Right lobe of liver (tissue), 6 donors: ENCODE data around the gene ROR2. TPM values are rescaled to one million over a fixed set of nuclear protein-coding genes. Genes with fewer than 3 reads are reported as not detected.

Experiments
- ATAC-seq, 4 donors: fragments of 200-7000 bp; cut with Tn5 transposase; one replicate each; pipeline ENCODE4 v1.9.1; 2020; ENCODE audit warnings: mild to moderate bottlenecking in 4 of 4, moderate library complexity in 4 of 4
- DNase-seq, 3 donors: peaks; one replicate each; pipeline ENCODE4 v3.0.0-alpha.2; 2020
- H3K27ac ChIP-seq, 3 donors: fragments of 200-600 bp; one replicate each; pipeline ENCODE4 v1.8.0; 2022
- H3K27me3 ChIP-seq, 2 donors: fragments of 200-600 bp; one replicate each; pipeline ENCODE4 v1.8.0; 2022
- H3K36me3 ChIP-seq, 4 donors: fragments of 200-600 bp; sonication (generic) in 1 of 4; one replicate each; pipeline versions ENCODE4 v1.5.1 to v1.8.0; 2017 to 2022; ENCODE audit warnings: control low read depth in 1 of 4
- H3K4me1 ChIP-seq, 4 donors: fragments of 200-600 bp; sonication (generic) in 1 of 4; one replicate each; pipeline versions ENCODE4 v1.5.1 to v1.8.0; 2017 to 2022; ENCODE audit warnings: control low read depth in 1 of 4
- H3K4me3 ChIP-seq, 3 donors: fragments of 200-600 bp; one replicate each; pipeline ENCODE4 v1.8.0; 2022
- H3K9me3 ChIP-seq, 4 donors: fragments of 200-600 bp; sonication (generic) in 1 of 4; one replicate each; pipeline versions ENCODE4 v1.5.1 to v1.8.0; 2017 to 2022; ENCODE audit warnings: control low read depth in 1 of 4
- CTCF ChIP-seq, 4 donors: fragments of 200-600 bp in 3 of 4; fragments of 450-650 bp in 1 of 4; IDR thresholded peaks; one replicate each; pipeline versions ENCODE4 v1.5.1 to v1.8.0; 2016 to 2022; ENCODE audit warnings: antibody characterized with exemption in 4 of 4, mild to moderate bottlenecking in 2 of 4
- POLR2A ChIP-seq: fragments of 450-650 bp; IDR thresholded peaks from one replicate; pipeline ENCODE4 v1.6.1; 2017; ENCODE audit warnings: antibody characterized with exemption, mild to moderate bottlenecking
- WGBS: methylation state at CpG from one replicate; pipeline ENCODE4 v1.1.6; 2018; ENCODE audit warnings: low coverage, low lambda C conversion rate; ENCODE audit not compliant: insufficient coverage; ENCODE audit errors: missing lambda C conversion rate; 5-methylcytosine and 5-hydroxymethylcytosine counted together
- intact Hi-C, 2 donors: fragments of 100-400 bp; cut with DNase I; formaldehyde crosslinking; loops; one replicate each; pipeline versions ENCODE4 v1.11.2 to v1.14.1; 2022
- total RNA-seq, 6 experiments: library from RNA; depleted of rRNA in 2 of 6; stranded (reverse); fragments of >200 nt in 2 of 6; fragmentation: NEBNext Ultra II Directional in 3 of 6; extraction: Animal tissue kit (Norgen Biotek cat#: 25700) in 3 of 6; gene quantifications; one replicate each; pipeline versions ENCODE4 v1.1.0 to v1.2.4, GENCODE V29; 2016 to 2023
- donor health status: DM: no; HTN: yes; CAD: no.
- donor health status: DM: no; HTN: no; CAD: no.
- donor health status: DM: no; HTN: no; CAD: no.
- donor health status: DM: no; HTN: yes; CAD: no.
- donor health status: DM: no; HTN: yes; CAD: no.

The ROR2 gene
- total RNA-seq, 6 experiments from 2014 or later: 0.12 to 1.2 (median 0.49) TPM; not detected in 1

- no peak for TF ChIP-seq POLR2A
- TF ChIP-seq CTCF (IDR thresholded peaks at IDR 0.05): no peak
- ATAC-seq (no peak), DNase-seq (peak in 1 of 3 donors; percentile 7)
- Histone ChIP-seq H3K36me3 (no peaks in the 10 kb centered on the region), H3K4me1 (no peaks in the 10 kb centered on the region), H3K4me3 (no peak overlapping the region), H3K27me3 (no peaks in the 10 kb centered on the region), H3K9me3 (no peaks in the 10 kb centered on the region), H3K27ac (no peak overlapping the region)
- 78% methylated on average over 5 of the region's 8 CpGs for WGBS
- intact Hi-C loops: no loop called here
Measured at GRCh38 chr9:91807643-91808246, 142.3 kb downstream of the ROR2 start.

GRCh38 chr9:91805031-91805430, 145.0 kb downstream of the ROR2 start:
- WGBS: 67% methylated on average over 3 of the region's 5 CpGs
- Histone ChIP-seq H3K4me1 (no peaks in the 10 kb centered on the region), H3K9me3 (no peaks in the 10 kb centered on the region), H3K27ac (no peak overlapping the region), H3K36me3 (no peaks in the 10 kb centered on the region), H3K27me3 (no peaks in the 10 kb centered on the region), H3K4me3 (no peak overlapping the region)
- ATAC-seq (no peak), DNase-seq (no peak)
- TF ChIP-seq POLR2A (no peak), CTCF (IDR thresholded peaks at IDR 0.05) (no peak)
- intact Hi-C loops: no loop called here

GRCh38 chr9:91803970-91804752, 145.9 kb downstream of the ROR2 start:
- intact Hi-C loops: no loop called here
- H3K36me3 ChIP-seq: no peaks in the 10 kb centered on the region
- TF ChIP-seq POLR2A (no peak), CTCF (IDR thresholded peaks at IDR 0.05) (no peak)
- no peaks in the 10 kb centered on the region for H3K9me3 ChIP-seq
- no peak overlapping the region for H3K4me3 ChIP-seq
- no peaks in the 10 kb centered on the region for H3K27me3 ChIP-seq
- DNase-seq (no peak), ATAC-seq (no peak)
- 70% methylated on average over 6 of the region's 13 CpGs for WGBS
- H3K4me1 ChIP-seq: no peaks in the 10 kb centered on the region
- H3K27ac ChIP-seq: no peak overlapping the region

GRCh38 chr9:91803151-91803940, 146.7 kb downstream of the ROR2 start:
- WGBS: 62% methylated on average over 8 of the region's 8 CpGs
- Histone ChIP-seq H3K4me3 (no peak overlapping the region), H3K27ac (no peak overlapping the region), H3K4me1 (no peaks in the 10 kb centered on the region), H3K27me3 (no peaks in the 10 kb centered on the region), H3K36me3 (no peaks in the 10 kb centered on the region), H3K9me3 (no peaks in the 10 kb centered on the region)
- intact Hi-C loops: no loop called here
- no peak for DNase-seq
- TF ChIP-seq POLR2A: no peak
- TF ChIP-seq CTCF (IDR thresholded peaks at IDR 0.05): no peak
- no peak for ATAC-seq
